Neuronal stem cell (in vitro differentiated cells): Measurements from ENCODE around the gene SLC25A40.

Experiments
- DNase-seq: peaks from one replicate; pipeline ENCODE4 v3.0.0-alpha.2; 2013; ENCODE audit warnings: low spot score
- H2AFZ ChIP-seq: one replicate; pipeline ENCODE4 v1.6.1; 2013; ENCODE audit warnings: mild to moderate bottlenecking, low read length, inconsistent platforms
- H2AK5ac ChIP-seq: 2 replicates; pipeline ENCODE4 v1.6.1; 2013; ENCODE audit warnings: low read depth, mild to moderate bottlenecking, inconsistent platforms, low read length, moderate library complexity, mixed read lengths
- H2BK120ac ChIP-seq: 2 replicates; pipeline ENCODE4 v1.6.1; 2013; ENCODE audit warnings: low read depth, mild to moderate bottlenecking, inconsistent platforms, low read length, moderate library complexity, mixed read lengths
- H2BK12ac ChIP-seq: one replicate; pipeline ENCODE4 v1.6.1; 2013; ENCODE audit warnings: low read length, inconsistent platforms
- H2BK15ac ChIP-seq: 2 replicates; pipeline ENCODE4 v1.6.1; 2013; ENCODE audit warnings: mild to moderate bottlenecking, low read length, inconsistent platforms, mixed read lengths
- H2BK5ac ChIP-seq: one replicate; pipeline ENCODE4 v1.6.1; 2013; ENCODE audit warnings: inconsistent platforms, mild to moderate bottlenecking, low read length, moderate library complexity
- H3K14ac ChIP-seq: one replicate; pipeline ENCODE4 v1.6.1; 2013; ENCODE audit warnings: low read length, inconsistent platforms
- H3K18ac ChIP-seq: 2 replicates; pipeline ENCODE4 v1.6.1; 2013; ENCODE audit warnings: low read length, inconsistent platforms
- H3K23ac ChIP-seq: 2 replicates; pipeline ENCODE4 v1.6.1; 2013; ENCODE audit warnings: low read depth, mild to moderate bottlenecking, mixed read lengths, low read length, inconsistent platforms; ENCODE audit not compliant: poor library complexity
- H3K27ac ChIP-seq: replicated peaks from 3 replicates; pipeline ENCODE4 v1.5.1; 2013; ENCODE audit warnings: low read length, inconsistent platforms
- H3K27me3 ChIP-seq, 3 experiments: 2 replicates each; pipeline ENCODE4 v1.6.1; 2013; ENCODE audit warnings: low read length in 3 of 3, mild to moderate bottlenecking in 2 of 3, inconsistent platforms in 1 of 3, low read depth in 1 of 3, mixed read lengths in 1 of 3, moderate library complexity in 1 of 3; ENCODE audit not compliant: control insufficient read depth in 3 of 3, insufficient read depth in 3 of 3
- H3K36me3 ChIP-seq, 2 donors: replicated peaks in 1 of 2; 2 replicates each; pipeline ENCODE4 v1.6.1; 2013; ENCODE audit warnings: low read length in 2 of 2; ENCODE audit not compliant: control insufficient read depth in 2 of 2, insufficient read depth in 2 of 2
- H3K4ac ChIP-seq: 2 replicates; pipeline ENCODE4 v1.6.1; 2013; ENCODE audit warnings: inconsistent platforms, mild to moderate bottlenecking, low read length, moderate library complexity
- H3K4me1 ChIP-seq, 2 donors: 1 replicate in 1 of 2; 2 replicates in 1 of 2; pipeline ENCODE4 v1.6.1; 2013; ENCODE audit warnings: low read length in 2 of 2, low read depth in 1 of 2; ENCODE audit not compliant: control insufficient read depth in 2 of 2, insufficient read depth in 1 of 2
- H3K4me2 ChIP-seq: one replicate; pipeline ENCODE4 v1.6.1; 2013; ENCODE audit warnings: mild to moderate bottlenecking, low read length, inconsistent platforms; ENCODE audit not compliant: insufficient read depth, poor library complexity, severe bottlenecking
- H3K4me3 ChIP-seq, 2 donors: 2 replicates each; pipeline ENCODE4 v1.5.1; 2013; ENCODE audit warnings: low read length in 2 of 2, mild to moderate bottlenecking in 2 of 2, inconsistent platforms in 1 of 2, moderate library complexity in 1 of 2
- H3K79me1 ChIP-seq: one replicate; pipeline ENCODE4 v1.6.1; 2013; ENCODE audit warnings: low read depth, mild to moderate bottlenecking, inconsistent platforms, low read length, moderate library complexity
- H3K9ac ChIP-seq: one replicate; pipeline ENCODE4 v1.6.1; 2013; ENCODE audit warnings: mild to moderate bottlenecking, low read depth, low read length, inconsistent platforms; ENCODE audit not compliant: poor library complexity
- H3K9me3 ChIP-seq, 2 donors: replicated peaks in 1 of 2; 2 replicates each; pipeline versions ENCODE3 to v1.6.1; 2013; ENCODE audit warnings: low read length in 2 of 2, mild to moderate bottlenecking in 2 of 2, inconsistent platforms in 1 of 2, low read depth in 1 of 2, mixed read lengths in 1 of 2, moderate library complexity in 1 of 2; ENCODE audit not compliant: control insufficient read depth in 2 of 2, insufficient read depth in 1 of 2
- H4K8ac ChIP-seq: one replicate; pipeline ENCODE4 v1.6.1; 2013; ENCODE audit warnings: low read depth, mild to moderate bottlenecking, inconsistent platforms, low read length, moderate library complexity
- H4K91ac ChIP-seq: one replicate; pipeline ENCODE4 v1.6.1; 2013; ENCODE audit warnings: low read length, low read depth, mild to moderate bottlenecking, inconsistent platforms; ENCODE audit not compliant: poor library complexity
- WGBS, 2 donors: extraction: QIAGEN DNeasy Blood & Tissue Kit; methylation state at CpG; one replicate each; pipeline ENCODE4 v1.1.7; 2013; ENCODE audit warnings: missing lambda C conversion rate in 2 of 2, mixed read lengths in 1 of 2; ENCODE audit not compliant: insufficient read length in 2 of 2, insufficient replicate concordance in 1 of 2; ENCODE audit errors: extremely low coverage in 2 of 2; 5-methylcytosine and 5-hydroxymethylcytosine counted together

SLC25A40 gene

GRCh38 chr7:87882151-87882937 lies 6.2 kb upstream of the SLC25A40 start:
- H3K4me1 ChIP-seq, result peaks cover 4 to 5% of the 10 kb centered on the region in 2 donors
- no peak overlapping the region for H2BK120ac ChIP-seq
- H3K14ac ChIP-seq, result no peak overlapping the region
- H3K27me3 ChIP-seq, result no peaks in the 10 kb centered on the region
- no peak overlapping the region for H3K4me2 ChIP-seq
- no CpG with 5 or more reads among the region's 4 CpGs for WGBS, 2 donors
- H3K9me3 ChIP-seq, result no peaks in the 10 kb centered on the region
- no peak overlapping the region for H3K27ac ChIP-seq
- H3K79me1 ChIP-seq, result peaks cover 3% of the 10 kb centered on the region
- H2AFZ ChIP-seq, result no peak overlapping the region
- no peak overlapping the region for H3K4ac ChIP-seq
- H3K9ac ChIP-seq, result no peak overlapping the region
- peaks cover 8 to 94% of the 10 kb centered on the region in 2 donors for H3K36me3 ChIP-seq
- H2BK12ac ChIP-seq, result no peak overlapping the region
- H2BK15ac ChIP-seq, result no peak overlapping the region
- H2BK5ac ChIP-seq, result no peak overlapping the region
- no peak overlapping the region for H2AK5ac ChIP-seq
- no peak overlapping the region for H3K18ac ChIP-seq
- H3K4me3 ChIP-seq, result no peak overlapping the region
- no peak overlapping the region for H3K23ac ChIP-seq
- no peak overlapping the region for H4K8ac ChIP-seq
- no peak overlapping the region for H4K91ac ChIP-seq
- no peak for DNase-seq

GRCh38 chr7:87878208-87878735 lies 2.1 kb upstream of the SLC25A40 start:
- Histone ChIP-seq H3K4me3 (peak overlapping the region in 1 of 2 donors; percentile 93), H4K8ac (no peak overlapping the region), H3K79me1 (peaks cover 3% of the 10 kb centered on the region), H3K23ac (no peak overlapping the region), H3K14ac (no peak overlapping the region), H3K9ac (no peak overlapping the region), H2BK12ac (no peak overlapping the region), H3K4me1 (peaks cover 4 to 5% of the 10 kb centered on the region in 2 donors), H3K4ac (no peak overlapping the region), H3K27ac (no peak overlapping the region), H2BK15ac (no peak overlapping the region), H4K91ac (no peak overlapping the region), H3K18ac (no peak overlapping the region), H2BK5ac (no peak overlapping the region), H3K9me3 (peaks cover 0 to 6% of the 10 kb centered on the region in 2 donors), H2AFZ (no peak overlapping the region), H3K27me3 (no peaks in the 10 kb centered on the region), H2AK5ac (no peak overlapping the region), H3K36me3 (peaks cover 7 to 54% of the 10 kb centered on the region in 2 donors), H3K4me2 (peak overlapping the region; percentile 37), H2BK120ac (no peak overlapping the region)
- DNase-seq, result no peak
- no CpG with 5 or more reads among the region's 3 CpGs for WGBS, 2 donors

DNA sequence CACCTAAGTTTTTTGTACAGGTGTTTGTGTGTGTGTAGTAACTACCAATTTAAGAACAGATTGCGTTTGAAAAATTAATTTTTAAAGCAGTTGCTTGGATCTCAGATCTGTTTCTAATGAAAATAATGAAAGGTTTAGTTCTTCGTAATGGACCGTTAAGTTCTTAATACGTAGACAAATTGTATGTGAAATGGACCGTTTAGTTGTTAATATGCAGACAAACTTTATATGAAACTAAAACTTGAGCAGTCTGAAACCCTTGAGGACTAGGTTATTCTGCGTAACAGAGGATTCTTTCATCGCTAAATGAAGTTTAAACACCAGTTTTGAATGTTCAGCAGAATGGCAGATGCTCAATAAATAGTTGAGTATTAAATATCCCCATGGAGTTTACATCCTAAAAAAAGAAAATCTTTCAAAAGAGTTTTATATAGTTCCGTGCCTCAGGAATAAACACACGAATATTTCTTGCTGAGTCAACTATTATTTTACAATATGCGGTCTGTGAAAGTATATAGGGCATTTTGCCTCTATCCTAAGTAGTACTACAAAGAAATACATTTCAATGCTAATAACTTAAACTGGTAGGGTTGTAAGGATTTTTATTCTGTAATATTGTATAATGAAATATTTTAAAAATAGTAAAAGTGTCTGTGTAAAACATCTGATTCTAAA lies 1.3 kb upstream of the SLC25A40 start:
- H4K8ac ChIP-seq, result no peak overlapping the region
- no peak overlapping the region for H2AK5ac ChIP-seq
- no peaks in the 10 kb centered on the region for H3K27me3 ChIP-seq
- H3K4ac ChIP-seq, result no peak overlapping the region
- H2BK5ac ChIP-seq, result no peak overlapping the region
- peaks cover 0 to 13% of the 10 kb centered on the region in 2 donors for H3K9me3 ChIP-seq
- H2AFZ ChIP-seq, result peak overlapping the region; percentile 92
- H3K18ac ChIP-seq, result no peak overlapping the region
- H3K4me1 ChIP-seq, result peaks cover 4 to 5% of the 10 kb centered on the region in 2 donors
- DNase-seq, result no peak
- peaks cover 3% of the 10 kb centered on the region for H3K79me1 ChIP-seq
- H3K4me2 ChIP-seq, result peak overlapping the region; percentile 12
- H4K91ac ChIP-seq, result no peak overlapping the region
- H3K9ac ChIP-seq, result no peak overlapping the region
- no peak overlapping the region for H2BK12ac ChIP-seq
- peak overlapping the region; percentile 96 for H3K27ac ChIP-seq
- no peak overlapping the region for H2BK15ac ChIP-seq
- H3K23ac ChIP-seq, result no peak overlapping the region
- no peak overlapping the region for H3K14ac ChIP-seq
- H2BK120ac ChIP-seq, result no peak overlapping the region
- peak overlapping the region; percentile 87 to 93 for H3K4me3 ChIP-seq
- peaks cover 7 to 46% of the 10 kb centered on the region in 2 donors for H3K36me3 ChIP-seq
- WGBS, 2 donors, result no CpG with 5 or more reads among the region's 10 CpGs

DNA sequence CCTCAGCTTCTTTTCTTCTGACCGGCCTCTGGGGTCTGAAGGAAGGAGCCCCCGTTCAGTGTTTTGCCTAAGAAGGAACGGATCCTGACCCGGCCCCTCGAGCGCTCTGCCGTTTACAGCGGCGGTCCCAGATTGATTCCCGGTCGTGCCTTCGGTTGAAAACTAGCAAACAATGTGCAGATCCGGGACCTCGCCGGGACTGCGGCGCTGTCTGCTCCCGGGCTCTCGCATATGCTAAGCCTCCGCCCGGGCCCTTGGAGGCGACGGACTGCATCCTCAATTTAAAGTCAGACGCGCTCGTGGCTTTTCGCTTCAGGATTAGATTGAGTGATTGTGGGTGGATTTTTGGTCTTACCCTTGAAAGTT lies 692 bp upstream of the SLC25A40 start:
- H2BK120ac ChIP-seq, result no peak overlapping the region
- peaks cover 0 to 19% of the 10 kb centered on the region in 2 donors for H3K9me3 ChIP-seq
- no peak overlapping the region for H4K91ac ChIP-seq
- H3K4me3 ChIP-seq, result peak overlapping the region; percentile 87 to 93
- DNase-seq, result no peak
- H3K23ac ChIP-seq, result peak overlapping the region; percentile 83
- peaks cover 4 to 5% of the 10 kb centered on the region in 2 donors for H3K4me1 ChIP-seq
- H3K36me3 ChIP-seq, result peaks cover 7 to 42% of the 10 kb centered on the region in 2 donors
- H3K9ac ChIP-seq, result peak overlapping the region; percentile 24
- H3K27ac ChIP-seq, result peak overlapping the region; percentile 96
- H2AFZ ChIP-seq, result peak overlapping the region; percentile 92
- H3K14ac ChIP-seq, result no peak overlapping the region
- H3K4ac ChIP-seq, result no peak overlapping the region
- peak overlapping the region; percentile 94 for H2BK5ac ChIP-seq
- H2BK15ac ChIP-seq, result peak overlapping the region; percentile 27
- H3K79me1 ChIP-seq, result peaks cover 3% of the 10 kb centered on the region
- H4K8ac ChIP-seq, result no peak overlapping the region
- peak overlapping the region; percentile 66 for H3K4me2 ChIP-seq
- H2AK5ac ChIP-seq, result peak overlapping the region; percentile 89
- H3K27me3 ChIP-seq, result no peaks in the 10 kb centered on the region
- no CpG with 5 or more reads among the region's 27 CpGs for WGBS, 2 donors
- no peak overlapping the region for H2BK12ac ChIP-seq
- H3K18ac ChIP-seq, result peak overlapping the region; percentile 98
